Heart left ventricle (tissue), 13 donors: ENCODE data around the gene COMP.

ENCODE experiments used
- POLR2A ChIP-seq, 2 donors: fragments of 450-650 bp; IDR thresholded peaks; one replicate each; pipeline ENCODE4 v1.6.1; 2017; ENCODE audit warnings: antibody characterized with exemption in 2 of 2, mild to moderate bottlenecking in 2 of 2, moderate library complexity in 2 of 2
- TF ChIP-seq, protein P1 (sequence below), 12 donors: fragments of 200-600 bp; sonication (generic) in 4 of 12; IDR thresholded peaks; one replicate each; pipeline versions ENCODE4 v1.5.0 to v1.8.0; 2018 to 2022; ENCODE audit warnings: antibody characterized with exemption in 12 of 12, mild to moderate bottlenecking in 5 of 12
- donor health status: ischemic (EF 13 %, LVEDD 7.1; RV severe dilation, severe dysfunction).
- donor health status: DM: no; HTN: yes; CAD: no.
- donor health status: DM: no; HTN: no; CAD: no.
- donor health status: ischemic (EF 25% LVEDD 6.9; RV normal size, moderate dysfunction).
- donor health status: ischemic (EF 25% LVEDD 5.7; RV mildly dilated, moderate dysfunction).
- donor health status: ischemic (EF 35%, LVEDD 5.7; RV mildly dilated, moderate dysfunction).
- donor health status: nonischemic (EF 11% LVEDD 7.7; RV severe dilation, severe dysfunction).
- donor health status: DM: yes; HTN: yes; CAD: no.
- donor health status: PGD.
- donor health status: ischemic (EF 29% LVEDD 5.4; RV normal size, mild dysfunction).
- donor health status: nonischemic (EF 23%, LVEDD 6.1; RV moderate dilation, normal function).

DNA sequence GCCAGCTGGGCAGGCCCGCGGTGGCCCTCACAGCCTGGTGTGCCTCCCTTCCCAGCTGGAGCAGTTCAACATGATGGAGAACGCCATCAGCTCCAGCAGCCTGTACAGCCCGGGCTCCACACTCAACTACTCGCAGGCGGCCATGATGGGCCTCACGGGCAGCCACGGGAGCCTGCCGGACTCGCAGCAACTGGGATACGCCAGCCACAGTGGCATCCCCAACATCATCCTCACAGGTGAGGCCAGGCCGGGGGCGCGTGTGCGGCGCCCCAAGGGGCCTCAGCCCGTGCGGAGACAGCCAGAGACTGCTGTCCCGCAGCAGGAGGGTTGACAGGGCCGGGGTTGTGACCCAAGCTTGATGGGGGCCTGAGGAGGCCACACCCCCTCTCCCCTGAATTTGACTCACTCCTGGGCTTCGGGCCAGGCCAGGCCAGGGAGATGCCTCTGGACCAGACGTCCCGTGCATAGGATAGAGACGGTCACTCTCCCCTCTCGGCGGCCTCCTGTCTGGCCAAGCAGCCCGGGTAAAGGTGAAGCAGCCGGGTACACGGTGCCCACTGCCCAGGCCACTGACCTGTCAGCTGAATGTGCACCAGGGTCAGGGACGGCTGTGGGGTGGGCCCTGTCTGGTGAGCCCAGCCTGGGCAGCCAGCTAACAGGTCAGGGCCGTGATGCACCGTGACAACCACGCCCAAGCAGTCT is 15.4 kb downstream of the COMP start:
- TF ChIP-seq, protein P1, sequence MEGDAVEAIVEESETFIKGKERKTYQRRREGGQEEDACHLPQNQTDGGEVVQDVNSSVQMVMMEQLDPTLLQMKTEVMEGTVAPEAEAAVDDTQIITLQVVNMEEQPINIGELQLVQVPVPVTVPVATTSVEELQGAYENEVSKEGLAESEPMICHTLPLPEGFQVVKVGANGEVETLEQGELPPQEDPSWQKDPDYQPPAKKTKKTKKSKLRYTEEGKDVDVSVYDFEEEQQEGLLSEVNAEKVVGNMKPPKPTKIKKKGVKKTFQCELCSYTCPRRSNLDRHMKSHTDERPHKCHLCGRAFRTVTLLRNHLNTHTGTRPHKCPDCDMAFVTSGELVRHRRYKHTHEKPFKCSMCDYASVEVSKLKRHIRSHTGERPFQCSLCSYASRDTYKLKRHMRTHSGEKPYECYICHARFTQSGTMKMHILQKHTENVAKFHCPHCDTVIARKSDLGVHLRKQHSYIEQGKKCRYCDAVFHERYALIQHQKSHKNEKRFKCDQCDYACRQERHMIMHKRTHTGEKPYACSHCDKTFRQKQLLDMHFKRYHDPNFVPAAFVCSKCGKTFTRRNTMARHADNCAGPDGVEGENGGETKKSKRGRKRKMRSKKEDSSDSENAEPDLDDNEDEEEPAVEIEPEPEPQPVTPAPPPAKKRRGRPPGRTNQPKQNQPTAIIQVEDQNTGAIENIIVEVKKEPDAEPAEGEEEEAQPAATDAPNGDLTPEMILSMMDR (IDR thresholded peaks at IDR 0.05), result no peak
- TF ChIP-seq POLR2A (IDR thresholded peaks at IDR 0.05), result no peak
